Smooth muscle cell (in vitro differentiated cells): ENCODE data around the gene SNAPC2. TPM values are rescaled to one million over a fixed set of nuclear protein-coding genes. Genes with fewer than 3 reads are reported as not detected.

ENCODE experiments used
- DNase-seq: peaks from one replicate; lab custom pipeline; 2025; ENCODE audit not compliant: unreplicated experiment; lab: John Stamatoyannopoulos, UW
- H2AFZ ChIP-seq: fragments of 200-600 bp; sonication (generic); 2 replicates; pipeline ENCODE4 v1.6.0; 2016; ENCODE audit warnings: antibody characterized with exemption, low read depth, mild to moderate bottlenecking
- H3F3A ChIP-seq: fragments of 200-600 bp; sonication (generic); 2 replicates; pipeline ENCODE4 v1.6.0; 2017; ENCODE audit warnings: antibody characterized with exemption, low read depth
- H3K27ac ChIP-seq: fragments of 200-600 bp; sonication (generic); 2 replicates; pipeline ENCODE4 v1.5.1; 2016; ENCODE audit warnings: low read depth, mild to moderate bottlenecking
- H3K27me3 ChIP-seq: fragments of 200-600 bp; sonication (generic); 2 replicates; pipeline ENCODE4 v1.6.1; 2016; ENCODE audit warnings: low read depth, mild to moderate bottlenecking
- H3K36me3 ChIP-seq: fragments of 200-600 bp; sonication (generic); 2 replicates; pipeline ENCODE4 v1.5.1; 2016; ENCODE audit warnings: low read depth
- H3K4me1 ChIP-seq: fragments of 200-600 bp; sonication (generic); 2 replicates; pipeline ENCODE4 v1.5.1; 2016; ENCODE audit warnings: low read depth
- H3K4me2 ChIP-seq: fragments of 200-600 bp; sonication (generic); 2 replicates; pipeline ENCODE4 v1.6.0; 2016; ENCODE audit warnings: mild to moderate bottlenecking
- H3K4me3 ChIP-seq: fragments of 200-600 bp; sonication (generic); 2 replicates; pipeline ENCODE4 v1.5.1; 2016; ENCODE audit warnings: mild to moderate bottlenecking
- H3K79me2 ChIP-seq: fragments of 200-600 bp; sonication (generic); 2 replicates; pipeline ENCODE4 v1.6.0; 2016; ENCODE audit warnings: low read depth, mild to moderate bottlenecking
- H3K9ac ChIP-seq: fragments of 200-600 bp; sonication (generic); 2 replicates; pipeline ENCODE4 v1.6.0; 2016; ENCODE audit warnings: low read depth
- H3K9me3 ChIP-seq: fragments of 200-600 bp; sonication (generic); replicated peaks from 2 replicates; pipeline ENCODE4 v1.5.1; 2016; ENCODE audit warnings: low read depth
- H4K20me1 ChIP-seq: fragments of 200-600 bp; sonication (generic); 2 replicates; pipeline ENCODE4 v1.6.0; 2016; ENCODE audit warnings: low read depth
- CTCF ChIP-seq: fragments of 200-600 bp; sonication (generic); IDR thresholded peaks from 2 replicates; pipeline ENCODE4 v1.5.1; 2017; ENCODE audit warnings: borderline replicate concordance, mild to moderate bottlenecking, antibody characterized with exemption; ENCODE audit not compliant: insufficient read depth, poor library complexity, severe bottlenecking
- WGBS: methylation state at CpG from one replicate; pipeline ENCODE4 v1.1.7; 2016; ENCODE audit warnings: low lambda C conversion rate; 5-methylcytosine and 5-hydroxymethylcytosine counted together
- polyA plus RNA-seq: library from polyadenylated mRNA; unstranded; fragments of >200 nt; fragmentation: Nextera tagmentation; extraction: Ambion mirVana; gene quantifications from 2 replicates; pipeline ENCODE4 v1.2.1, GENCODE V29; 2016
- total RNA-seq: library from RNA; depleted of rRNA; stranded (reverse); fragments of >200 nt; gene quantifications from 2 replicates; pipeline ENCODE4 v1.2.3, GENCODE V29; 2014

The SNAPC2 gene
- total and polyA plus RNA-seq, 2 experiments from 2014 or later = 18.2 to 35.0 TPM

DNA sequence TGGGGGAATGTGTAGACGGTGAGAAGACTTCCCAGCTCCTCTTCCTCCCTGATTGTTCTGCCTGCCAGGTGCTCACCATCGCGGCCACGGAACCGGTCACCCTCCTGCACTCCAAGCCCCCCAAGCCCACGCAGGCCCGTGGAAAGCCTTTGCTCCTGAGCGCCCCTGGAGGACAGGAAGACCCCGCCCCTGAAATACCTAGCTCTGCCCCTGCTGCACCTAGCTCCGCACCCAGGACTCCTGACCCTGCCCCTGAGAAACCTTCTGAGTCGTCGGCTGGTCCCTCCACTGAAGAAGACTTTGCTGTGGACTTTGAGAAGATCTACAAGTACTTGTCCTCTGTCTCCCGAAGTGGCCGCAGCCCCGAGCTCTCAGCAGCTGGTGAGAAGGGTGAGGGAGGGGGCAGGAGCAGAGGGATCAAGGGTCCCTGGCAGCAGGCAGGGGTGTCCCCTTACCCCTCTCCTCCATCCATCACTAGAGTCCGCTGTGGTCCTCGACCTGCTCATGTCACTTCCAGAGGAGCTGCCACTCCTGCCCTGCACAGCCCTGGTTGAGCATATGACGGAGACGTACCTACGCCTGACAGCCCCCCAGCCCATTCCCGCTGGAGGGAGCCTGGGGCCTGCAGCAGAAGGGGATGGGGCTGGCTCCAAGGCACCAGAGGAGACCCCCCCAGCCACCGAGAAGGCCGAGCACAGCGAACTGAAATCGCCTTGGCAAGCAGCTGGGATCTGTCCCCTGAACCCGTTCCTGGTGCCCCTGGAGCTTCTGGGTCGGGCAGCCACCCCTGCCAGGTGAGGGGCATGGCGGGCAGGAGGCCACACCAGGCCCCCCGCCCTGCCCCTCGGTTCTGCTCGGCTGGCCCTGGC is 2.1 kb downstream of the SNAPC2 start:
- H3K27ac ChIP-seq = no peak overlapping the region
- no peaks in the 10 kb centered on the region for H3K79me2 ChIP-seq
- TF ChIP-seq CTCF = no peak
- H3K9ac ChIP-seq = no peak overlapping the region
- peaks cover 10% of the 10 kb centered on the region for H4K20me1 ChIP-seq
- H3K27me3 ChIP-seq = no peaks in the 10 kb centered on the region
- H3K36me3 ChIP-seq = no peaks in the 10 kb centered on the region
- H3K4me2 ChIP-seq = no peak overlapping the region
- H2AFZ ChIP-seq = no peak overlapping the region
- peaks cover 7% of the 10 kb centered on the region for H3F3A ChIP-seq
- WGBS = 95% methylated on average over 31 of the region's 31 CpGs
- no peak overlapping the region for H3K4me3 ChIP-seq
- DNase-seq = no peak
- peaks cover 5% of the 10 kb centered on the region for H3K4me1 ChIP-seq
- no peaks in the 10 kb centered on the region for H3K9me3 ChIP-seq

DNA sequence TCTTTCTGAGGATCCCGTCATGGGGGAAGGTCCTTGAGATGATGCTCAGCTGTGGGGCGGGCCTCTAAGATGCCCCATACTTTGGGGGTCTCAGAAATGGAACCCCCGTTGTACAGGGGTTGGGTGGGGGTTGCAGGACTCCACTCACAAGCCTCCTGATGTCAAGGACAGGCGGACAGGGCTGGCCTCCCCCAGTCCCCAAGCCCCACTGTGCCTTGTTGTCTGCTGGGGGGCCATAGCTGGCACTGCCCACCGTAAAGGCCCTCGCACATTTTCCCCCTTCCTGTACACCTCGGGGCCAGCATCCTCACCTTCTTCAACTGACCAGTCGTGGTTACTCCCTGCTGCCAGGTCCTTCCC is 2.7 kb downstream of the SNAPC2 start:
- Histone ChIP-seq H3K9me3 (no peaks in the 10 kb centered on the region), H3F3A (peaks cover 7% of the 10 kb centered on the region), H4K20me1 (peaks cover 10% of the 10 kb centered on the region), H3K4me1 (no peaks in the 10 kb centered on the region), H3K9ac (no peak overlapping the region), H3K79me2 (no peaks in the 10 kb centered on the region), H2AFZ (no peak overlapping the region), H3K36me3 (no peaks in the 10 kb centered on the region), H3K27me3 (no peaks in the 10 kb centered on the region), H3K4me2 (no peak overlapping the region), H3K27ac (no peak overlapping the region), H3K4me3 (no peak overlapping the region)
- DNase-seq = no peak
- no peak for TF ChIP-seq CTCF
- 92% methylated on average over 8 of the region's 8 CpGs for WGBS

DNA sequence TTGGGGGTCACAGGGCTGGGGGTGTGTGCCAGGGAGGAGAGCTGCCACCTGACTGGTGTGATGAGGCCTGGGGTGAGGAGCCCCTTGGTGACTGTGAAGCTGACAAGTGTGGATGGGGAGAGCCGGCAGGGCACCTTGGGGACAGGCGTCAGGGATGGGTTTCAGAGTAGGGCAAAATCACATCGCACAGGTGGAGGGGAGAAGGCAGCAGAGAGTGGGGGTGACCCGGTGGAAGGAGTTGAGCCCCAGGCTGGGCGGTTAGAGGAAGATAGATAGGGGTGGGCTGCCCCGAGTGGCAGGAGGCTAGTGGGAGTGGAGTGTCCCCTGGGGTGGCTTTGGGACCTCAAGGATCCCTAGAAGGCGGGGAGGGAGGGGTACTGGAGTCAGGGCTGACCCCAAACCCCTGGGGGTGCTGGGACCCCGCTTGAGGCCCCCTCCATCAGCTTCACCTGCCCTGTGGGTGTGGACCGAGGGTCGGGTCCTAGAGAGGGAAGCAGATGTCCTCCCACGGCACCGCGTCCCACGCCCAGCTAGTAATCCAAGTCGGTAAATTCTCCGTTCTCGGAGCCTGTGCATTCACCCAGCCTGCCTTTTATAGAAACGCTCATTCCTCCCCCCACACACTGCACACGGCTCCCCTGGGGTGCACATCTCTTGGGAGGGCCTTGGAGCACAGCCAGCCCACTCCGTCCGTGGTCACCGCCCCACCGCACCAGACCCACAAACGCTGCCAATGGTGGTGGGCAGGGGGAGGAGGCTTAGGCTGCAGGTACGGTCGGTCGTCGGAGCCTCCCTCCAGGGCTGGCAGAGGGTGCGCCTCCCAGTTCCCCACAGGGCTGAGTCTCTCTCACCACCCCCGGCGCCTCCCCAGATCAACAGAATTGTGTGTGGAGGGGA is 3.4 kb downstream of the SNAPC2 start:
- Histone ChIP-seq H3K9ac (no peak overlapping the region), H2AFZ (no peak overlapping the region), H3K27ac (no peak overlapping the region), H3K79me2 (no peaks in the 10 kb centered on the region), H3K4me1 (no peaks in the 10 kb centered on the region), H3K9me3 (no peaks in the 10 kb centered on the region), H3K36me3 (no peaks in the 10 kb centered on the region), H3K4me3 (no peak overlapping the region), H3K27me3 (no peaks in the 10 kb centered on the region), H3F3A (peaks cover 5% of the 10 kb centered on the region), H3K4me2 (no peak overlapping the region), H4K20me1 (peaks cover 10% of the 10 kb centered on the region)
- no peak for TF ChIP-seq CTCF
- WGBS = 89% methylated on average over 28 of the region's 31 CpGs
- no peak for DNase-seq
